NK-92 (cell line): ENCODE data around the gene SP140.
"Not testable (repeated sequence)": the region's sequence is repeated elsewhere in the genome, so short reads cannot be mapped to it uniquely, and the experiment has no call there.

Experiments used
- DNase-seq: peaks from one replicate; lab custom pipeline; 2025; ENCODE audit not compliant: unreplicated experiment; lab: John Stamatoyannopoulos, UW

SP140 gene

DNA sequence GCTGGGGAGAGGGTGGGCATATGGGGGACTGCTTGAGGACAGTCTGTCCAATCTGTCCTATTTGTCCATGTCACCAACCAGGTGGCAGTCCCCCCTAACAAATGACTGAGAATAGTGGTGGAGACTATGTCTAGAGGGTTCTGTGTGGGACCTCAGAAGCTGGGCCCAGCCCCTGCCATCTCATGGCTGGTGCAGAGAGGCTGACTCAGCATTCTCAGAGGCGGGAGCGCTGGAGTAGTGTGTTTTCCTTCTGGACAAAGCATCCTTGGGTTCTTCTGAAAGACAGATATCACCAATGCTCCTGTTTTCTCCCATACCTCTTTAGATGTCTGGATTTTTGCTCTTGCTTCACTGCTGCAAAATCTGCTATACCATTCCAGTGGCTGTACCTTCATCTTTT, 57.4 kb downstream of the SP140 start:
- no peak for DNase-seq

DNA sequence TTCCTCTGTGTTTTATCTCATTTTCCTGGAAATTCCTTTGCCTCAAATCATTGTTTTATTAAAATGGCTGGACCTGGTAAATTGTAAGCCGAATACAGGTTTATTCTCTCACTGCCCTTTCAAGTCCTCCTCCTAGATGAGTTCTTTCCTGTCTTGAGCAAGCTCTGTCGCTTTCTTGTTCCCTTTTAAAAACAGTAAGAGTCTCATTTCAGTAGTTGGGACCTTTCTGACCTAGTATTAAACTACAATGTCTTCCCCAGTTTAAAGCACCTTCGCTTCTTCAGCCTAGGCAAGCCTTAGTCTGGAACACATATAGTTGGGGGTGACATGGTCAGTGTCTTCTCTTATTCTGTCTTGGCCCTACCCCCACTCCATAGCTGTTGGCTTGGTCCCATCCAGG, 60.5 kb downstream of the SP140 start:
- no peak for DNase-seq

DNA sequence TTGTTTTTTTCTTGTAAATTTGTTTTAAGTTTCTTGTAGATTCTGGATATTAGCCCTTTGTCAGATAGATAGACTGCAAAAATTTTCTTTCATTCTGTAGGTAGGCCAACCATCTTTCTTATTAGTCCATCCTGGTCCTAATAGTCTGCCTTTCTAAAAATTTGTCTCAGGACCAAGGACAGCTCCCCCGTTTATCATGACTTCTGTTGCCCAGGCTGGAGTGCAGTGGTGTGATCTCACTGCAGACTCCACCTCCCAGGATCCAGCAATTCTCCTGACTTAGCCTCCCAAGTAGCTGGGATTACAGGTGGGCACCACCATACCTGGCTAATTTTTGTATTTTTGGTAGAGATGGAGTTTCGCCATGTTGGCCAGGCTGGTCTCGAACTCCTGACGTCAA, 63.8 kb downstream of the SP140 start:
- DNase-seq = not testable (repeated sequence)

DNA sequence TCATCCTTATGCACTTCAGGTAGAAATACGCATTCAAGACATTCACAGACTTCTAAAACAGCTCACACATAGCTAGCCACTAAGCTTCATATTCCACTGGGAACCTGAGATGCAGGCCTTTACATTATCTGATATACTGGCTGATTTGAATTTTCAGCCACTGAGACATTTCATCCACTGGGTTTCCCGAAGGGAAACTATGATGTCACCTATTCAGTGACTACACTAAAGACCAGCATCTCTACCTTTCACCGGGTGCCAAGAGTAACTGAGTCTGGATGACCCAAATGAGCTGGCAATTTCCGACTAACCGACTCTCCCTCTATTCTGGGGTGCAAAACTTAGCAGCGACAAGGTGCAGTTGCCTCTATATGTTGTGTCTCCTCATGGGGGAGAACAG, 69.7 kb downstream of the SP140 start:
- no peak for DNase-seq

DNA sequence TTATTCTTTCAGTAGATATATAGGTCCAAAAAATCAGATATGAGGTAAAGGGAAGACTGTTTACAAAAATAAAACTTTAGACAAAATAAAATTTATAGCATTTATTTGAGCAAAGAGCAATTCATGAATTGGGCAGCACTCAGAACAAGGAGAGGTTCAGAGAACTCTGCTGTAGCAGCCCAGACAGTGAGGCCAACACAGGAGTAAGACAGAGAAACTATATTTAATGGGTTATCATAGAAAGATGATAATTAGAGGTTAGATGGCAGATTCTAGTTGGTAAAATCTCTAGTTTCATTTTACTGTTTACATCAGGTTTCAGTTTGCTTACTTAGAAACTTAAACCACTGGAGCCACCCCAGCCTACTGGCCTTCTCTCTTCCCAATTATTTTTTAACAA, 71.4 kb downstream of the SP140 start:
- no peak for DNase-seq

DNA sequence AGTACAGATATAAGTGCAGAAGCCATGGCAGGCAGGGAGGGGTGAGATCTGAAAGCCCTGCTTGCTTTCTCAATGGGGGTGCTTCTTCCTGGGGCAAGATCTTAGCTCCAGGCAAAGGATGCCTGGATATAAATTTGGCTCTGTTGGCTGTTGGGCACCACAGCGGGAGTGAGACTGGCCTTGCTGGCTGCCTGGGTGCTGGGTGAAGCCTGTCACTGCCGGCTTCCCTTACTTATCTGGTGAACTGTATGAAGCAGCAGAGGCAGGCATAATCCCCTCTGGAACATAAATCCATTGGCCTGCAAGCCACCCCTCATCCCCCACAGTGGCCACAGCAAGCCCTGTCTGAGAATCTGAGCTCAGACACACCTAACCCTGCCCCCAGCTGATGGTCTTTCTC, 74.1 kb downstream of the SP140 start:
- DNase-seq = no peak

DNA sequence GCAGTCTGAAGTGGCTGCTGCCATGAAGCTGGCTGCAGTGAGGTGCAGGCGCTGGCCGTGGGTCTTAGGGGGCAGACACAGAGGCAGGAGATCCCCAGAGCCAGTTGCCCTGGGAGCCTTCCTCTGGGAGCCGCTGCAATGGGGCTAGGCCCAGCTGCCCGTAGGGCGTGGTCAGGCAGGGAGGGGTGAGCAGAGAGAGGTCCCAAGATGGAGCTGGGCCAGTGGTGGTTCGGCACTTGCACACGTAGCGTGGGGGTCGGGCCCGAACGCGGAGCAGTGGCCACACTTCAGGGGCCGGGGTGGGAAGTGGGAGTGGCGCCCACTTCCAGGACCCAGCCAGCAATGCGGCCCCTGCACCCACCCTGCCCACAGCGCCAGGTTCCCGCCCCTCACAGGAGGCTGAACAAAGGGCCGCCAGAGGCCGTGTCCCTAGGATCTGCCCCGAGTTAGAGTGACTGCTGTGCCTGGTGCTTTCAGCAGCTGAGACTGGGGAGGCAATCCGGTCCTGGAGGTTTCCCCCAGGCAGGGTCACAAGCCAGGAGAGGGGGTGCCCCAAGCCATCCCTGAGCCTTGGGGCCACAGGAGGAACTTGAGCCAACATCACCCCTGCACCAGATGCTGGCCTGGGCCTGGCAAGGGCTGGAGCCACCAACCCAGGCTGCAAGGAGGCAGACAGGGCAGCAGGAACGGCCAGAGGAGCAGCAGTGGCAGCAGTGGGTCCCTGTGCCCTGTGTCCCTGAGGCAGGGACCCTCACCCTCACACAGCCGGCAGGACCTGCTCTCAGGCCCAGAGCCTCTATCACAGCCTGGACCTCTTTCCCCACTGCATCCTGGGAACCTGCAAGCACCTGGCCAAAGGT, 80.1 kb downstream of the SP140 start:
- no peak for DNase-seq

DNA sequence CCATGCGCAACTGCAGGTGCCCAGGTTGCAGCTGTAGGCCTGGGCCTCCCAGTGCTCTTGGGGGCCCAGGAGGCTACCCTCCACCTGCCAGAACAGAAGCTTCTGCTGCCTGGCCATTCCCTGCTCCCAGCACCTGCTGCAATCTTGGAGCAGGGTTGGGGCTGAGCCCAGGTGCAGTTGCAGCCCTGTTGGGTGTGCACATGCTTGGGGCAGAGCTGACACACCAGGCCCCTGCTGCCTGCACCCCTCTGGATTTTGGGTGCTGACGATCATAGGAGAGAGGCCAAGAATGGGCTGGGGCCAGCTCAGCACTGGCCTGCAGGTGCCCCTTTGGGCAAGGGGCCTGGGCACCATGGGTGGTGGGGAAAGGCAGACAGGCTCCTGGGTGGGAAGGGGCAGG, 80.9 kb downstream of the SP140 start:
- DNase-seq = no peak

DNA sequence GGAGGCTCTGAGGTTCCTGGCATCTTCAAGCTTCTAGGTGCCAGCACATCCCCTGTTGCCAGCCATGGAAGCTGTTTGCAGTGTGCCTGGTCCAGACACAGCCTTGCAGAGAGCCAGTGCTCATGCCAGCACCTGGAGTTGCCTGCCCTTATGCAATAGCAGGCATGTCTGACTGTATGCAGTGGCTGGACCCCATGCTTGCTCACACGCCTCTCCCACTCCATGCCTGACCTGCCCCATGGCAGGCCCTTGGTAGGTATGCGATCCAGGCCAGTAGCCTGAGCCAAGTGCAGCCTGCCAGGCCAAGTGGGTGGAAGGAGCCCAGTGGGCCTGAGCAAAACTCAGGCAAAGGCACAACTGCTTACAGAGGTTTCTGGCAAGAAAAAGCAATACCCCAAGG, 81.9 kb downstream of the SP140 start:
- no peak for DNase-seq

DNA sequence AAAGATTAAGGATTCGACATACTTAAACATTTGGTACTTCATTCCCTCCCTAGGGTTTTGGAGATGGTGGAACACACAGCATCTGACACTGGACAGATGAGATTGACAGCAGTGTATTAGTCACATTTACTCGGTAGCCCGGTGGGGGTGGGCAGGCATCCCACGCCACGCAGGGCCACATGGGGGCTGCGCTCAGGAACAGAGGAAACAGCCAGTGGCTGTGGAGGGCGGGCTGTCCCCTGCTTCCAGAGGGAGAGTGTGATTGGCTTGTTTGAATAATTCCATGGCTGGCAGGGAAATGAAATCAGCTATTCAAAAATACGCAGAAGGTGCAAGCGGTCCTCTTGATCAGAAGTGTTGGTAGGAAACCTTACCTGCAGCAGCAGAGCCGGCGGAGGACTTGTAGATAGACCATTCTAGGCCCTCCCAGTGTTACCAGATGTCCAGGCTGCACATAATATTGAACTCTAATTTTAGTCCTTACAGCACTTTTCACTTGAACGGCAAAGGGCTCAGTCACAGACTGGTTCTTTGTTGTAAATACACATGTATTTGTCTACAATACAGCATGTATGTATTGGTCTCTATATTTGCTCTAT, 83.0 kb downstream of the SP140 start:
- no peak for DNase-seq

DNA sequence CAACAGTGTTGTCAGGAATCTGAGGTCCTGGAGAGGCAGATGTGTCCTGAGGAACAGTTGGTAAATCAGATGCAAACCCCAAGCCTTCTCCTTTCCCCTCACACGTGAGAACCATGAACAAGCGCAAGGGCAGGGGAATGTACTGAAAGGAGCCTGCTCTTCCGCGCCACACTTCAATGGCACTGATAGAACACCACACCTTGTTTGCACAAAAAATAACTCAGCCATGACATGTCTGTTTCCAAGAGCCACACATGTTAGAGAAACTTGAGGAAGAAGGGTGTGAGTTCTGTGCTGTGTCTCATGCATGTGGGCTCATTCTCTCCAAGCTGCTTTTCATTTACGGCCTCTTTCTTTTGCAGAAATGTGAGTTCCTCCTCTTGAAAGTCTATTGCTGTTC, 85.3 kb downstream of the SP140 start:
- not testable (repeated sequence) for DNase-seq

DNA sequence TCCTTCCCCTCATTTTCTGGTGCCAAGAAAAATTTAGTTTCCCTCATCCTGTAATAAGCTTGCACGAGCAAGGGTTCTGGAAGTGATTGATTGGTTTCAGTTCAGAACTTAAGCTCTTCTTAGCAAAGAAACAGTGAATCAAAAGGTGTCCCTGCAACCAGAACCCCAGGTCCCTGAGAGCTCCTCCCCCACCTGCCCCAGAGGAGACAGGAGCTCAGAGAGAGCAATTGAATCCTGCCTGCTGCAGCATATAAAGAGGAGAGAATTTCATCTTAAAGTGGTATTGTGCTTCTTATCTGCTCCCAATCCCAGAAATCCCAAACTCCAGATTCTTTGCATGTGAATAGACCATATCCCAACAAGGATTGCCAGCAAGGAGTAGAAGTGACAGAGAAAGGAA, 86.1 kb downstream of the SP140 start:
- DNase-seq = not testable (repeated sequence)

DNA sequence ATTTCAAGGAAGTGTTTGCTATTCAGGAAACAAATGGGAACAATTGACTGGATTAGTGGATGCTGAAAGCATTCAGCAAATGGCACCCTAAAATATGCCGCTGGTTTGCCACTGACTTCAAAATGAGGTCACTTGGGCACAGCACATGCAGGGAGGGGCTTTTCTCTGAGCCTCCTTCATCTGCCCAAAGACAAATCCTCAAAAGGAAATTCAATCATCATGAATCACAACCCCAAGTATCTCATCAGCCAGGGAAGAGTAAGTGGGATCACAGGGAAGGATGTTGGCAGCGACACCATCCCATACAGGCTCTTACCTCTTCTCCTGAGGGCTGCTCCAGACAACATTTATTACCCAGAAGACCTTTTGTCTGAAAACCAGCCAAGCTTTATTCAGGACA, 87.1 kb downstream of the SP140 start:
- no peak for DNase-seq

DNA sequence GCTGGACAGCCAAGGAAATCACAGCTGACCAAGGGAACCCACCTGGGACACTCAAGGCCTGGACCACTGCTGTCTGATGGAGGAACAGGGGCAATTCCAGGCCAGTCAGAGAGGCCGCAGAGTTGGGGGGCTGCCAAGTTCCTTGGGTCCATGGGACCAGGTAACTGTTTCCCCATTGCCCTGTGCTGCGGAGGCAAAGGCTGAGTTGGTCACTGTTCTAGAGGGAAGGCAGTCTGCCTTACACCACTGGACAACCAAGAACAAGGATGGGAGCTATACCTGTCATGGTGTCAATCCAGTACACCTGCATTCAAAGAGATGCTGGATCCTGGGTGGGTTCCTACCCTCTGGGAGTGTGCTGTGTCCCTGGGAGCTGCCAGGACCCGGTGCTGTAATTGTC, 91.8 kb downstream of the SP140 start:
- DNase-seq = no peak

DNA sequence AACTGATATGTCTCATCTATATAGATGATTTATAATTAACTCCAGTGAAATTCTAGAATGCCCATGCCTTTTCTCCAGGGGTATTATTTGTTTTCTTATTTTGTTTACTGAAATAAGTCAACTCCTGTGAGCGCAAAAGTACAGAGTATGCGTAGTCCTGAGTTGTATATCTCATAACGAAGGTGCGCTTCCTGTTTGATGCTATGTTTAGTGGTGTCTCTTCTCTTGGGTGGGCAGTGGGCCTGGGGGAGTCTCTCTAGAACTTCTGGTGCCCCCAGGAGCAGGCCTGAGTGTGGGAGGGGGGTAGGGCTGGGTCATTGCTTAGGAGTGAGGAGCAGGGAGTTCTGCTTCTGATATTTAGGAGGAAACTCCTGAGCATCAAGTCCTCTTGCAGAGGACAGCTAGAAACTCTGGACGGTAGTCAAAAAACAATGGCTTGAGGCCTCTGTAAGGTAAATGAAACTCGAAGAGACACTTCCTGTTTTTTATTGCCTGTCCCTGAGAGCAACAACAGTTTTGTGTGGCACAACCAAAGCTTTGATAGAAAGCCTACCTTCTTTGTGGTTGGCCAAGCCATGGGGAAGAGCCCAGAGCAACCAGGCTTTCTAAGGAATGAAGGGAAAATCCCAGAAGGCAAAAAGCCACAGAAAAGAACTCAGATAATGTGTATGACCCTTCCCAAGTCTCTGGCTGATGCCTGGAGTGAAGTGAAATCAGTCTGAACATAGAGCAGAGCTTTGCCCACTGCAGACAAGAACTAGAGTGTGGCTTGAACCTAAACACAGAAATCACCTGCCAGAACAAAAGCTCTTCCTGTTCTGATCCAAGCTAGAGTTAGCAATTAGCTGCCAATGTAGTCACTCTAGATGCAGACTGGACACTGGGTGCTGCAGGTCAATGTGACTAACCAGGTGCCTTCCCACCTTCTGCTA, 92.9 kb downstream of the SP140 start:
- DNase-seq = no peak

DNA sequence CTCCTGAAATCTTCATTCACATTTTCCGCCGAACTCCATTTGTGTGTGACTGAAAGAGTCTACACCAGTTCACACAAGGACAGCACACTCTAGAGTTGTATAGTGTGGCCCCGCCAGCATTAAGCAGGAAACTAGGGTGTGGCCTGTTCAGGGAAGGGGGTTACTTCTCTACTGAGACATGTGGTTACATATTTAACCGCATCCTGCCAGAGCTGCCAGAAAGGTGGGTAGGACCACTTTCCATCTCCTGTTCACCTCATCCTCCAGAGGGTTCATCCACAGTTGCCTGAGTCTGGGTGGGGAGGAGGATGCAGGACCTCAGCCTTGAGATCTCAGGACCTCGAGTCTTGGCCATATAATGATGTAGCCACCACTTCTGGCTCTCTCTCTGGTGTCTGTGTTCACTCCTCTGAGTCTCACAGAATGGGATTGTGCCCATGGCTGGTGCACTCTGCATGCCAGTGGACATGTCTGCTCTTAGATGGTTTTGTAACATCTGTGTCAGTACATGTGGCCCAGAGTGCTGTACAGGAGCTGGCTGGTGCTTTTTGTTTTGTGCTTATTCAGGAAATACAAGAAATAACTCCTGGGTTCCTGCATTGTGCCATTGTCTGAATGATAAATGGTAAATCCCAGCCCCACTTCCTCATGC, 93.8 kb downstream of the SP140 start:
- no peak for DNase-seq

DNA sequence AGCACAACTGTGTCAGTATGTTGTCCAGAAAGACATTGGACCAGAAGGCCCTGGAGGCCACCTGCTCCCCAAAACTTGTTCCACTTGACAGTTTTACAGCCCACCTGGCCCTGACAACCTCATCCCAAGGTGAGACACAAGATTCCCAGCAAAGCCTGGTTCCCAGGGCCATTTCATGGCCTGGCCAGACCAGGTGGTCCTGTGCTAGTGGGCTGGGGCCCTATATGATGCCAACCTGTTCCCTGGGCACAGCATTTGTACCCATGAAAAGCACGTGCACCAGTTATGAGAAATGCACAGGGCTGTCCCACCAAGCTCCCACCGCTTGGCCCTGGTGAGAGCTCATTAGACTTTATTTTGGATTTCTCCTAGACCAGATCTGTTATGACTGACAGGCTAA, 95.5 kb downstream of the SP140 start:
- DNase-seq = no peak

DNA sequence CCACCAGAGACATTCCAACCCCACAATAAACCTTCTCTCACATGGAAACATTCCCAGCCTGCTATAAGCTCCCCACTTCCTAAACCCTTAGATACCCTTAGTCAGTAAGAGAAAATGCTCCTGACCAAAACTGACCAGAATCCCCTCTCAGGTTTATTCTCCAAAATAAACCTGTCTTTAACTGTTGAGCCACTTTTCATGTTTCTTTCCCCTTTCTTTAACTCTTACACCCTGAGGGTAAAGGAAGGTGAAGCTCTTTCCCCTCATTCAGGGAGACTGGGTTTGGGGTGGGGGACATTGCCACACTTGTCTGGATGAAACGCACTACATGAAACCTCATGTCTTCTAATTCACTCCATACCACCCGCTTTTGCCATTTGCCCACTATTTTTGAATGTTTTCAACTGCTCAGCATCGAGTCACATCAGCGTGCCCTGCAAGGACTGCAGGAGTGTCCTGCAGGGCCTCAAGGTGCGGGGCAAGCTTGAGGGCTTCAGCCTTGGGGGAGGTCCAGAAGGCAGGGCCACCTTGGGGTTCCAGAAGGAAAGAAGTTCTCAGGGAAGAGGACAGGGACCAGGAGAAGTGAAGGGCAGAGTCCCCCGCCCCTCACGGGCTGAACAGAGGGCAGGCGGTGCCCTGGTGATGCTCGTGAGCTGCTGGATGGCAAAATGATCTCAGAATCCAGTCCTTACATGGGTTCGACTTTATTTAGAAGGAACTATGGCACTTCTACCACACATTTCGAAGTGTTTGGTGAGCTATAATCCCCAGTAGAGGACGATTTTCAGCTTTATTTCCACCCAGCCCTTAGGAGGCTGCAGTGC, 97.2 kb downstream of the SP140 start:
- no peak for DNase-seq

DNA sequence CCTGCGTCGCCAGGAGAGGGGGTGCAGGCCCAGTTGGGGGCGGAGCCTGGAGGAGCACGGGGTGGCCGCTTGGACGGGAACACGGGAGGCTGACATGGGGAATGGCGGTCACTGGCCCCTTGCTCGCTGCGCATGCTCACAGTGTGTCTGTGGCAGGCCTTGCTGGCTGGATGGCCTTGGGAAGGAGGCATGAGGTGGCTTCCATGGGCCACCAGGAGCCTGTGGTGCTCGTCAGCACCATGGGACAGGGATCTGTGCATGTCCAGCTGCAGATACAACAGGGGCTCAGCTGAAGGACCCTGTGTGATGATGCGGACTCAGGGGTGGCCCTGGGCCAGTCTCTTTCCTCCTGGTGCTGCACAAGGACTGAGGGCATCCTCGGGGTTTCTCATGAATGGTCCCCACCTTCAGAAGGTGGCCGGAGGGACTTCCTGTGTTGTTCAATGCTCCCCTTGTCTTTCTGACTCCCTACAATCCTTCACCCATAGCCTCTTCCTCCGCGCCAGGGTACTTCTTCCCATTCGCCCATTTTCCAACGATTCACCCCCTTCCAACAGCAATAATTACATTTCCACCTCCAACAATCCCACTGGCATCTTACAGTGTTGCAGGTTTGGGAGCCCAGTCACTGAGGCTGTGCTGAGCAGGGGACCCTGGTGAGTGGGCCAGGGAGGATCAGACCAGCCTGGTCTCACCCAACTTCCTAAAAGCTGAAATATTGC, 98.0 kb downstream of the SP140 start:
- no peak for DNase-seq

DNA sequence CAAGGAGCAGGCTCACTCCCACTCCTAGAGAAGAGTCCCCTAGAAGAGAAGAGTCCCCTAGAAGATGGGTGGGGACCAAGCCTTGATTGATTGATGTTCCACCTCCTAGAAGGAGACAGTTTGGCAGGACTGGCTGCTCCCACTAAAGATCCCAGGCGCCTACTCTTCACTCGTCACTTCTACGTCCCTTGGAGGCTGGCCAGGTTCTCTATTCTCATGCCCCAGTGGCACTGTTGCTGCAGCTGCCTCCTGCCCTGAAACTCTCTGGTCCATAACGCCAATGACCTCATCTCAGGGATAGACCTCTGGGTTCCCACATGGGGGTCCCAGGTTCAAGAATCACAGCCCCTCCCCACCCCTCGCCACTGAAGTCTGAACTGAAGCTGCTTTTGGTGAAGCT, 99.0 kb downstream of the SP140 start:
- no peak for DNase-seq
